Measurements from ENCODE around the gene HS3ST6. TPM values are rescaled to one million over a fixed set of nuclear protein-coding genes. Genes with fewer than 3 reads are reported as not detected.
A peak's percentile ranks its signal among the peaks of the same experiment; 100 is the strongest.

HS3ST6 gene
- total and polyA plus RNA-seq, 2 of the 13 experiments (the other 11 are each of a cell fraction or from before 2014, with no cell fraction given) = not detected

DNA sequence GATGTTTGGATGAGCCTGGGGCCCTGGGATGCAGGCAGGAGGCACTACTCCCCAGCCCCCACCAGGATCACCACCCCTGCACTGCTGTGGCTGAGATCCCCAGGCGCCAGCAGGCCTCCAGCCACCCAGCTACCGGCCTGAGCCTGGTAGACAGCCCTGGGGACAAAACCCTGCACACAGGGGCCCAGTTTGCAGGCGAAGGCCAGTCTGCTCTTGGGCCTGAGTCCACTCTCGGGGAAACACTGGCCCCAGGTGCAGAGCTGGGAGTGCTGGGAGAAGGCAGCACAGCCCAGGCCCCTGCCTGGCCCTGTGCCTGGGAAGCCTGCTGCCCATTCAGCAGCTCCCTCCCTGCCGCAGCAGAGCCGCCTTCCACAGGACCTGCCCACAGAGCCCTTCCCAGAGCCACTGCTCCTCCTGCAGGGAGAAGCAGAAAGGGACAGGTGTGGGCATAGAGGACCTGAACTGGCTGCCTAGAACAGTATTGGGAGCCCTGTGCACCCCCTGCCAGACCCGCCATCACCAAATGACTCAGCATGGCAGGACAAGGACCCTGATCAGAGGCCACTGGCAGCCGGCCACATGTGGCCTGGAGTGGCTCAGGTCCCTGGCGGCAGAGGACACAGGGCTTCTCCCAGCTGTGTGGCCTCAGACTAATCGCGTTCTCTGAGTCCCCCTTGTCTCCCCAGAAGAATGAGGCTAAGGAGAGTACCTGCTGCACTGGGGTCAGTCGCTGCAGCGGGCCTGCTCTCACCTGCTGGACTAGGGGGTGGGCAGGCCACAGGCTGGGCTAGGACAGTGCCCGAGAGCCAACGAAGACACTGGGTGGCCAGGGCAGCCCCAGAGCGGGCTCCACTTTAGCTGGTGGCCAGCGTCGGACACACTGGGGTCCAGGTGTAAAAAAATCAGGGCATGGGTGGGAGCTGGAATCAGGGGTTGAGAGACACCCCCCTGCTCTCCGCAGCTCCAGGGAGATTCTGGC lies 14.1 kb upstream of the HS3ST6 start (continued):
- no peak for TF ChIP-seq ETV6 (CRISPR knock-in tag; conservative IDR thresholded peaks at IDR 0.05)
- no peak for TF ChIP-seq ZNF841 (CRISPR knock-in tag; IDR thresholded peaks at IDR 0.05; ENCODE audit: borderline replicate concordance)
- no peak; the same call in 1 of the 2 replicates for TF ChIP-seq MIER2 (CRISPR knock-in tag; IDR thresholded peaks at IDR 0.05)
- TF ChIP-seq, protein P1, sequence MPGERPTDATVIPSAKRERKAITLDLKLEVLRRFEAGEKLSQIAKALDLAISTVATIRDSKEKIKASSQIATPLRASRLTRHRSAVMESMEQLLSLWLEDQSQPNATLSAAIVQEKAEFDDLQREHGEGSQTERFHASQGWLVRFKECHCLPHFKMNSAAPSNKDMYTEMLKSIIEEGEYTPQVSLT (CRISPR knock-in tag; IDR thresholded peaks at IDR 0.05; ENCODE audit: borderline replicate concordance, low read depth) = no peak
- peak; percentile 61; the same call in 1 of the 2 replicates for TF ChIP-seq ZNF670 (CRISPR knock-in tag; IDR thresholded peaks at IDR 0.05; ENCODE audit: borderline replicate concordance)
- TF ChIP-seq, protein P2, sequence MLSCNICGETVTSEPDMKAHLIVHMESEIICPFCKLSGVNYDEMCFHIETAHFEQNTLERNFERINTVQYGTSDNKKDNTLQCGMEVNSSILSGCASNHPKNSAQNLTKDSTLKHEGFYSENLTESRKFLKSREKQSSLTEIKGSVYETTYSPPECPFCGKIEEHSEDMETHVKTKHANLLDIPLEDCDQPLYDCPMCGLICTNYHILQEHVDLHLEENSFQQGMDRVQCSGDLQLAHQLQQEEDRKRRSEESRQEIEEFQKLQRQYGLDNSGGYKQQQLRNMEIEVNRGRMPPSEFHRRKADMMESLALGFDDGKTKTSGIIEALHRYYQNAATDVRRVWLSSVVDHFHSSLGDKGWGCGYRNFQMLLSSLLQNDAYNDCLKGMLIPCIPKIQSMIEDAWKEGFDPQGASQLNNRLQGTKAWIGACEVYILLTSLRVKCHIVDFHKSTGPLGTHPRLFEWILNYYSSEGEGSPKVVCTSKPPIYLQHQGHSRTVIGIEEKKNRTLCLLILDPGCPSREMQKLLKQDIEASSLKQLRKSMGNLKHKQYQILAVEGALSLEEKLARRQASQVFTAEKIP (CRISPR knock-in tag; IDR thresholded peaks at IDR 0.05; ENCODE audit: borderline replicate concordance) = no peak
- no peak for TF ChIP-seq HOXA7 (CRISPR knock-in tag; IDR thresholded peaks at IDR 0.05)
- TF ChIP-seq ZNF83 (CRISPR knock-in tag; IDR thresholded peaks at IDR 0.05; ENCODE audit: borderline replicate concordance) = no peak
- TF ChIP-seq, protein P3, sequence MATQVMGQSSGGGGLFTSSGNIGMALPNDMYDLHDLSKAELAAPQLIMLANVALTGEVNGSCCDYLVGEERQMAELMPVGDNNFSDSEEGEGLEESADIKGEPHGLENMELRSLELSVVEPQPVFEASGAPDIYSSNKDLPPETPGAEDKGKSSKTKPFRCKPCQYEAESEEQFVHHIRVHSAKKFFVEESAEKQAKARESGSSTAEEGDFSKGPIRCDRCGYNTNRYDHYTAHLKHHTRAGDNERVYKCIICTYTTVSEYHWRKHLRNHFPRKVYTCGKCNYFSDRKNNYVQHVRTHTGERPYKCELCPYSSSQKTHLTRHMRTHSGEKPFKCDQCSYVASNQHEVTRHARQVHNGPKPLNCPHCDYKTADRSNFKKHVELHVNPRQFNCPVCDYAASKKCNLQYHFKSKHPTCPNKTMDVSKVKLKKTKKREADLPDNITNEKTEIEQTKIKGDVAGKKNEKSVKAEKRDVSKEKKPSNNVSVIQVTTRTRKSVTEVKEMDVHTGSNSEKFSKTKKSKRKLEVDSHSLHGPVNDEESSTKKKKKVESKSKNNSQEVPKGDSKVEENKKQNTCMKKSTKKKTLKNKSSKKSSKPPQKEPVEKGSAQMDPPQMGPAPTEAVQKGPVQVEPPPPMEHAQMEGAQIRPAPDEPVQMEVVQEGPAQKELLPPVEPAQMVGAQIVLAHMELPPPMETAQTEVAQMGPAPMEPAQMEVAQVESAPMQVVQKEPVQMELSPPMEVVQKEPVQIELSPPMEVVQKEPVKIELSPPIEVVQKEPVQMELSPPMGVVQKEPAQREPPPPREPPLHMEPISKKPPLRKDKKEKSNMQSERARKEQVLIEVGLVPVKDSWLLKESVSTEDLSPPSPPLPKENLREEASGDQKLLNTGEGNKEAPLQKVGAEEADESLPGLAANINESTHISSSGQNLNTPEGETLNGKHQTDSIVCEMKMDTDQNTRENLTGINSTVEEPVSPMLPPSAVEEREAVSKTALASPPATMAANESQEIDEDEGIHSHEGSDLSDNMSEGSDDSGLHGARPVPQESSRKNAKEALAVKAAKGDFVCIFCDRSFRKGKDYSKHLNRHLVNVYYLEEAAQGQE (IDR thresholded peaks at IDR 0.05; ENCODE audit: borderline replicate concordance in 1 of 2, low read depth in 1 of 2, low read length in 2 of 2) = no peak
- TF ChIP-seq ZSCAN29 (CRISPR knock-in tag; conservative IDR thresholded peaks at IDR 0.05) = no peak; the same call in 1 of the 2 replicates
- TF ChIP-seq ELF4 (CRISPR knock-in tag; IDR thresholded peaks at IDR 0.05; ENCODE audit: borderline replicate concordance) = no peak
- TF ChIP-seq, protein P4, sequence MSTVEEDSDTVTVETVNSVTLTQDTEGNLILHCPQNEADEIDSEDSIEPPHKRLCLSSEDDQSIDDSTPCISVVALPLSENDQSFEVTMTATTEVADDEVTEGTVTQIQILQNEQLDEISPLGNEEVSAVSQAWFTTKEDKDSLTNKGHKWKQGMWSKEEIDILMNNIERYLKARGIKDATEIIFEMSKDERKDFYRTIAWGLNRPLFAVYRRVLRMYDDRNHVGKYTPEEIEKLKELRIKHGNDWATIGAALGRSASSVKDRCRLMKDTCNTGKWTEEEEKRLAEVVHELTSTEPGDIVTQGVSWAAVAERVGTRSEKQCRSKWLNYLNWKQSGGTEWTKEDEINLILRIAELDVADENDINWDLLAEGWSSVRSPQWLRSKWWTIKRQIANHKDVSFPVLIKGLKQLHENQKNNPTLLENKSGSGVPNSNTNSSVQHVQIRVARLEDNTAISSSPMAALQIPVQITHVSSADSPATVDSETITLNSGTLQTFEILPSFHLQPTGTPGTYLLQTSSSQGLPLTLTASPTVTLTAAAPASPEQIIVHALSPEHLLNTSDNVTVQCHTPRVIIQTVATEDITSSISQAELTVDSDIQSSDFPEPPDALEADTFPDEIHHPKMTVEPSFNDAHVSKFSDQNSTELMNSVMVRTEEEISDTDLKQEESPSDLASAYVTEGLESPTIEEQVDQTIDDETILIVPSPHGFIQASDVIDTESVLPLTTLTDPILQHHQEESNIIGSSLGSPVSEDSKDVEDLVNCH (CRISPR knock-in tag; IDR thresholded peaks at IDR 0.05) = no peak
- no peak for TF ChIP-seq RARG (CRISPR knock-in tag; IDR thresholded peaks at IDR 0.05; ENCODE audit: low read depth)
- no peak for TF ChIP-seq AKAP8 (CRISPR knock-in tag; IDR thresholded peaks at IDR 0.05)
- TF ChIP-seq, protein P5, sequence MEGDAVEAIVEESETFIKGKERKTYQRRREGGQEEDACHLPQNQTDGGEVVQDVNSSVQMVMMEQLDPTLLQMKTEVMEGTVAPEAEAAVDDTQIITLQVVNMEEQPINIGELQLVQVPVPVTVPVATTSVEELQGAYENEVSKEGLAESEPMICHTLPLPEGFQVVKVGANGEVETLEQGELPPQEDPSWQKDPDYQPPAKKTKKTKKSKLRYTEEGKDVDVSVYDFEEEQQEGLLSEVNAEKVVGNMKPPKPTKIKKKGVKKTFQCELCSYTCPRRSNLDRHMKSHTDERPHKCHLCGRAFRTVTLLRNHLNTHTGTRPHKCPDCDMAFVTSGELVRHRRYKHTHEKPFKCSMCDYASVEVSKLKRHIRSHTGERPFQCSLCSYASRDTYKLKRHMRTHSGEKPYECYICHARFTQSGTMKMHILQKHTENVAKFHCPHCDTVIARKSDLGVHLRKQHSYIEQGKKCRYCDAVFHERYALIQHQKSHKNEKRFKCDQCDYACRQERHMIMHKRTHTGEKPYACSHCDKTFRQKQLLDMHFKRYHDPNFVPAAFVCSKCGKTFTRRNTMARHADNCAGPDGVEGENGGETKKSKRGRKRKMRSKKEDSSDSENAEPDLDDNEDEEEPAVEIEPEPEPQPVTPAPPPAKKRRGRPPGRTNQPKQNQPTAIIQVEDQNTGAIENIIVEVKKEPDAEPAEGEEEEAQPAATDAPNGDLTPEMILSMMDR (CRISPR knock-in tag; IDR thresholded peaks at IDR 0.05) = peak; percentile 72
- no peak for TF ChIP-seq MXD4 (CRISPR knock-in tag; IDR thresholded peaks at IDR 0.05)
- TF ChIP-seq HDAC2 (CRISPR knock-in tag; IDR thresholded peaks at IDR 0.05) = no peak
